Tibial nerve (tissue), 3 donors: ENCODE measurements around the gene UQCRQ.

Source experiments
- CTCF ChIP-seq, 5 experiments: fragments of 200-600 bp in 3 of 5; fragments of 450-650 bp in 2 of 5; sonication (generic) in 3 of 5; IDR thresholded peaks; one replicate each; pipeline ENCODE4 v1.5.1; 2016 to 2019; ENCODE audit warnings: antibody characterized with exemption in 5 of 5, mild to moderate bottlenecking in 3 of 5, moderate library complexity in 2 of 5
- POLR2A ChIP-seq, 2 donors: fragments of 450-650 bp; IDR thresholded peaks; one replicate each; pipeline ENCODE4 v1.6.1; 2017; ENCODE audit warnings: antibody characterized with exemption in 2 of 2, mild to moderate bottlenecking in 2 of 2, moderate library complexity in 2 of 2

- TF ChIP-seq POLR2A (IDR thresholded peaks at IDR 0.05) (no peak), CTCF (IDR thresholded peaks at IDR 0.05) (no peak)
These were observed 49.6 kb downstream of the UQCRQ start for GRCh38 chr5:132916086-132916485.
